CD14-positive monocyte (primary cell): ENCODE data around the gene RAPGEF6. TPM values are rescaled to one million over a fixed set of nuclear protein-coding genes. Genes with fewer than 3 reads are reported as not detected.

Source experiments
- DNase-seq, 3 donors: peaks; one replicate each; pipeline ENCODE4 v3.0.0-alpha.2; 2011 to 2022
- H2AFZ ChIP-seq: 2 replicates; pipeline ENCODE4 v1.6.0; 2012; ENCODE audit warnings: mild to moderate bottlenecking, low read depth, low read length, inconsistent platforms; ENCODE audit not compliant: insufficient read depth, poor library complexity, severe bottlenecking
- H3K27ac ChIP-seq, 2 donors: 1 replicate in 1 of 2; 2 replicates in 1 of 2; pipeline ENCODE4 v1.5.1; 2012 to 2013; ENCODE audit warnings: low read length in 2 of 2, control low read depth in 1 of 2, inconsistent platforms in 1 of 2, low read depth in 1 of 2, mild to moderate bottlenecking in 1 of 2
- H3K27me3 ChIP-seq, 2 donors: one replicate each; pipeline versions ENCODE4 v1.6.0 to v1.6.1; 2011 to 2013; ENCODE audit warnings: low read length in 2 of 2; ENCODE audit not compliant: control insufficient read depth in 2 of 2, insufficient read depth in 2 of 2
- H3K36me3 ChIP-seq, 2 donors: replicated peaks in 1 of 2; 1 replicate in 1 of 2; 2 replicates in 1 of 2; pipeline versions ENCODE4 v1.5.1 to v1.6.1; 2012 to 2013; ENCODE audit warnings: low read length in 2 of 2, control low read depth in 1 of 2, inconsistent platforms in 1 of 2, mild to moderate bottlenecking in 1 of 2; ENCODE audit not compliant: insufficient read depth in 2 of 2, control insufficient read depth in 1 of 2
- H3K4me1 ChIP-seq, 2 donors: 1 replicate in 1 of 2; 2 replicates in 1 of 2; pipeline versions ENCODE4 v1.5.1 to v1.6.1; 2012 to 2013; ENCODE audit warnings: low read length in 2 of 2, control low read depth in 1 of 2, inconsistent platforms in 1 of 2, mild to moderate bottlenecking in 1 of 2, moderate library complexity in 1 of 2; ENCODE audit not compliant: insufficient read depth in 2 of 2, control insufficient read depth in 1 of 2
- H3K4me2 ChIP-seq: replicated peaks from 2 replicates; pipeline ENCODE3; 2012; ENCODE audit warnings: low read length, moderate library complexity, mild to moderate bottlenecking; ENCODE audit not compliant: poor library complexity, severe bottlenecking; ENCODE audit errors: extremely low read depth
- H3K4me3 ChIP-seq, 3 experiments: fragments of 200-600 bp in 1 of 3; sonication (generic) in 1 of 3; replicated peaks in 1 of 3; 1 replicate in 2 of 3; 2 replicates in 1 of 3; pipeline ENCODE4 v1.5.1; 2011 to 2013; ENCODE audit warnings: low read length in 3 of 3, mild to moderate bottlenecking in 3 of 3, control low read depth in 2 of 3, low read depth in 2 of 3, inconsistent platforms in 1 of 3, moderate library complexity in 1 of 3
- H3K79me2 ChIP-seq: 2 replicates; pipeline ENCODE4 v1.6.0; 2012; ENCODE audit warnings: mild to moderate bottlenecking, control low read depth, inconsistent platforms, low read length, moderate library complexity; ENCODE audit not compliant: insufficient read depth
- H3K9ac ChIP-seq: 2 replicates; pipeline ENCODE4 v1.6.0; 2017; ENCODE audit warnings: low read length, mild to moderate bottlenecking; ENCODE audit not compliant: insufficient read depth, poor library complexity, severe bottlenecking
- H3K9me3 ChIP-seq, 2 donors: replicated peaks in 1 of 2; 1 replicate in 1 of 2; 2 replicates in 1 of 2; pipeline versions ENCODE4 v1.5.1 to v1.6.1; 2012 to 2013; ENCODE audit warnings: low read length in 2 of 2, control low read depth in 1 of 2; ENCODE audit not compliant: control insufficient read depth in 1 of 2, insufficient read depth in 1 of 2
- H4K20me1 ChIP-seq: 2 replicates; pipeline ENCODE4 v1.6.0; 2012; ENCODE audit warnings: mild to moderate bottlenecking, low read length, control low read depth, moderate library complexity; ENCODE audit not compliant: insufficient read depth
- H3K27ac Mint-ChIP-seq, 7 donors: one replicate each; pipeline ENCODE4 v1.8.0; 2020; ENCODE audit warnings: mild to moderate bottlenecking in 7 of 7, mixed read lengths in 7 of 7, moderate library complexity in 6 of 7, inconsistent platforms in 2 of 7
- H3K27me3 Mint-ChIP-seq, 3 donors: one replicate each; pipeline ENCODE4 v1.8.0; 2021 to 2022; ENCODE audit warnings: low read depth in 3 of 3, mild to moderate bottlenecking in 3 of 3, mixed read lengths in 3 of 3, moderate library complexity in 3 of 3, inconsistent platforms in 1 of 3
- H3K36me3 Mint-ChIP-seq, 2 donors: one replicate each; pipeline ENCODE4 v1.8.0; 2020; ENCODE audit warnings: mixed read lengths in 2 of 2, inconsistent platforms in 1 of 2, mild to moderate bottlenecking in 1 of 2
- H3K4me1 Mint-ChIP-seq: one replicate; pipeline ENCODE4 v1.8.0; 2020; ENCODE audit warnings: mild to moderate bottlenecking, mixed read lengths
- H3K4me3 Mint-ChIP-seq, 2 donors: one replicate each; pipeline ENCODE4 v1.8.0; 2020; ENCODE audit warnings: mild to moderate bottlenecking in 2 of 2, mixed read lengths in 2 of 2, moderate library complexity in 1 of 2
- H3K9me3 Mint-ChIP-seq, 7 donors: one replicate each; pipeline ENCODE4 v1.8.0; 2020 to 2022; ENCODE audit warnings: mixed read lengths in 7 of 7, mild to moderate bottlenecking in 6 of 7, moderate library complexity in 6 of 7, inconsistent platforms in 2 of 7
- CTCF ChIP-seq: fragments of 200-600 bp; IDR thresholded peaks from one replicate; pipeline ENCODE4 v1.8.0; 2022; ENCODE audit warnings: antibody characterized with exemption, mild to moderate bottlenecking
- WGBS: methylation state at CpG from one replicate; pipeline ENCODE4 v1.1.5; 2013; ENCODE audit warnings: missing lambda C conversion rate; ENCODE audit not compliant: insufficient coverage; 5-methylcytosine and 5-hydroxymethylcytosine counted together
- intact Hi-C, 2 donors: fragments of 100-400 bp; cut with micrococcal nuclease; formaldehyde crosslinking; loops; one replicate each; pipeline versions ENCODE4 v1.15.0 to v1.15.1; 2023
- polyA plus RNA-seq, 3 donors: library from polyadenylated mRNA; depleted of rRNA in 1 of 3; unstranded in 2 of 3; stranded (reverse) in 1 of 3; fragments of 300-500 nt in 2 of 3; fragments of >200 nt in 1 of 3; fragmentation: Illumina TruSeq in 2 of 3; gene quantifications; 1 replicate in 2 of 3; 2 replicates in 1 of 3; pipeline ENCODE4 v1.2.3, GENCODE V29; 2012 to 2021

Gene RAPGEF6
- polyA plus RNA-seq, 3 donors, result 2.9 to 4.8 (median 4.8) TPM

DNA sequence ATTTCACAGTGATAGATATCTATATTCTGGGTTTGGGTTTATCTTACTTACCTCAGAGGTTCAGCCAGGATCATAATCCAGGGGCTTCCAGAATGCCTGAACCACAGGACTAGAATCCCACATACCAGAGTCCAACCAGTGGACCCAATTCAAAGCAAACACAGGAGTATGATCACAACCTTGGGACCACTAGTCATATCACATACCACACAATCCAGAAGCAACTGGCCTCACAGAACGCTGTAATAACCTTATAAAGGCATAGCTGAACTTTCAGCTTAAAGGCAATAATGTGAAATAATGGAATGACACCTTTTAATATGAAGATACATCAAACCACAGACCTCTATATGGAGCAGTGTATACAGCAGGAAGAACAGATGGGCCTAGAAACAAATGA, 25.3 kb downstream of the RAPGEF6 start:
- H3K27me3 ChIP-seq, result no peaks in the 10 kb centered on the region
- TF ChIP-seq CTCF, result no peak
- no peak overlapping the region for H3K27ac ChIP-seq
- H3K36me3 ChIP-seq, result no peaks in the 10 kb centered on the region
- Mint-ChIP-seq H3K27ac (peak overlapping the region in 1 of 7 donors; percentile 11), H3K4me1 (peaks cover 15% of the 10 kb centered on the region), H3K4me3 (no peak overlapping the region), H3K27me3 (no peaks in the 10 kb centered on the region), H3K9me3 (peaks cover 1 to 7% (median 3%) of the 10 kb centered on the region in 7 donors), H3K36me3 (peaks cover 5 to 12% of the 10 kb centered on the region in 2 donors)
- no peak overlapping the region for H3K4me3 ChIP-seq
- WGBS, result no CpG with 5 or more reads among the region's 1 CpG
- H3K79me2 ChIP-seq, result peaks cover 92% of the 10 kb centered on the region
- no peak overlapping the region for H2AFZ ChIP-seq
- H3K4me2 ChIP-seq, result no peak overlapping the region
- peaks cover 81% of the 10 kb centered on the region for H4K20me1 ChIP-seq
- intact Hi-C loops, result no loop called here
- H3K4me1 ChIP-seq, result no peaks in the 10 kb centered on the region
- peaks cover 0 to 5% of the 10 kb centered on the region in 2 donors for H3K9me3 ChIP-seq
- no peak for DNase-seq
- H3K9ac ChIP-seq, result no peak overlapping the region

- no peaks in the 10 kb centered on the region for H3K36me3 ChIP-seq
- peaks cover 0 to 1% (median 0%) of the 10 kb centered on the region in 7 donors for H3K9me3 Mint-ChIP-seq
- no peak overlapping the region for H3K4me2 ChIP-seq
- H3K27me3 ChIP-seq, result no peaks in the 10 kb centered on the region
- no peak overlapping the region for H3K4me3 Mint-ChIP-seq
- no peak overlapping the region for H2AFZ ChIP-seq
- no peaks in the 10 kb centered on the region for H3K9me3 ChIP-seq
- H3K4me1 Mint-ChIP-seq, result peaks cover 13% of the 10 kb centered on the region
- H3K36me3 Mint-ChIP-seq, result peaks cover 5 to 10% of the 10 kb centered on the region in 2 donors
- peaks cover 90% of the 10 kb centered on the region for H3K79me2 ChIP-seq
- H3K27ac ChIP-seq, result no peak overlapping the region
- no peaks in the 10 kb centered on the region for H3K27me3 Mint-ChIP-seq
- peak overlapping the region in 1 of 7 donors; percentile 67 for H3K27ac Mint-ChIP-seq
- peaks cover 71% of the 10 kb centered on the region for H4K20me1 ChIP-seq
- WGBS, result no CpG with 5 or more reads among the region's 5 CpGs
- H3K9ac ChIP-seq, result no peak overlapping the region
- DNase-seq, result no peak
- no peak overlapping the region for H3K4me3 ChIP-seq
- TF ChIP-seq CTCF, result no peak
- H3K4me1 ChIP-seq, result no peaks in the 10 kb centered on the region
- intact Hi-C loops, result no loop called here
Observed at GRCh38 chr5:131608597-131608996, 26.4 kb downstream of the RAPGEF6 start.
